NK-92 (cell line): ENCODE measurements around the gene TICAM1.
"Not testable (repeated sequence)": the region's sequence is repeated elsewhere in the genome, so short reads cannot be mapped to it uniquely, and the experiment has no call there.

Experiments used
- DNase-seq: peaks from one replicate; lab custom pipeline; 2025; ENCODE audit not compliant: unreplicated experiment; lab: John Stamatoyannopoulos, UW

The TICAM1 gene

DNA sequence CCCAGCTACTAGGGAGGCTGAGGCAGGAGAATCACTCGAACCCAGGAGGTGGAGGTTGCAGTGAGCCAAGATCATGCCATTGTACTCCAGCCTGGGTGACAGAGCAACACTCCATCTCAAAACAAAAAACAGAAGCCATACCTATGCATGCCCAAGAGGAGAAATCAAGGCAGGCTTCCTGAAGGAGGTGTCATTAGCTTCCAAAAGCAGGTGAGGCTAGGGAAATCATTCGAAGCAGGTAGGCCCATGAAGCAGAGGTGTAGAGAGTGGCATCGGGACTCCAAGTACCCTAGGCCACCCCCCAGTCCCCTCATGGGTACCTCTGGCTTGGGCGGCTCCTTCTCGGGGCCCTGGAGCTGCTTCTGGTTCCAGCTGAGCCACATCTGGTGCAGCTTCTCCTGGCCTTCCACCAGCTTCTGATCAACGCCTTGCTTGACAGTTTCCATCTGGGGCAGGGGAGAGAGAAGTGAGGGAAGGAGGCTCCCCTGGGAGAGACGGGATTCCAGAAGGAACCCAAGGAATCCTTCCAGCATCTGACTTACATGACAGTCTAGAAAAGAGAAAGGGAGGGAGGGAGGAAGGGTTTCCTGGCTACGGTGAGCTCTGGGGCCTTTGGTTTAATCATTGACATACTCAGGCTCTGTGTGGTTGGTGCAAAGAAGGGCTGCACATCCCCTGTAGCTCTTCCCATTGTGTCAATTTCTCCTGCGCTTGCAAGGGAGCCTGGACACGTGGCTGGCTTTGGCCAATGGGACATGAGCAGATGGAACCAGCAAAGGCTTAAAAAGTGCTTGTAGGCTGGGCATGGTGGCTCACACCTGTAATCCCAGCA lies 13.1 kb upstream of the TICAM1 start:
- DNase-seq, result no peak

- DNase-seq, result no peak
Measured at GRCh38 chr19:4843647-4843965, 12.1 kb upstream of the TICAM1 start.

GRCh38 chr19:4839192-4839591 lies 7.7 kb upstream of the TICAM1 start:
- DNase-seq, result no peak

DNA sequence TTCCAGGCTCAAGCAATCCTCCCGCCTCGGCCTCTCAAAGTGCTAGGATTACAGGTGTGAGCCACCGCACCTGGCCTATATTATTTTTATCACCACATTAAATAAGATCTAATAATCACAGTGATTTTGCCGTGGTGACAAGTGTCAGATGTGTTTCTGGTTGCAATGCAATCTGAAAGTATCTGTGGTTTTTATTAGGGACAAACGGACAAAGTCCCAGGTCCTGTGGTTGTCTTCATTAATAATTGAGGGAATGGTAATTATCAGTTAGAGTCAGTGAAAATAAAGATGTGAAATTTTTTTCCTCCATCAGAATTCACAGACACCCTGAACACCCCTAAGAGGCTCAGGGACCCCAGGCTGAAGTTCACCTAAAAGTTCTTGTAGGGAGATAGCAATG lies 1.3 kb upstream of the TICAM1 start:
- DNase-seq, result no peak

DNA sequence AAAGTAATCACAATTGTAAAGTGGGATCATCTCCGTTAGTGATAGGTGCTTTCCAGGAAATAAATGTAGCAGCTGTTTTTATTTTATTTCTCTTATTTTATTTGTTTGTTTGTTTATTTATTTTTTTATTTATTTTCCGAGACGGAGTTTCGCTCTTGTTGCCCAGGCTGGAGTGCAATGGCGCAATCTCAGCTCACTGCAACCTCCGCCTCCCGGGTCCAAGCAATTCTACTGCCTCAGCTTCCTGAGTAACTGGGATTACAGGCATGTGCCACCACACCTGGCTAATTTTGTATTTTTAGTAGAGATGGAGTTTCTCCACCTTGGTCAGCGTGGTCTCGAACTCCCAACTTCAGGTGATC lies 448 bp upstream of the TICAM1 start:
- not testable (repeated sequence) for DNase-seq

GRCh38 chr19:4830768-4831265 lies 695 bp downstream of the TICAM1 start:
- DNase-seq, result no peak

- DNase-seq, result no peak
Measured at GRCh38 chr19:4830332-4830731, 1.2 kb downstream of the TICAM1 start.

DNA sequence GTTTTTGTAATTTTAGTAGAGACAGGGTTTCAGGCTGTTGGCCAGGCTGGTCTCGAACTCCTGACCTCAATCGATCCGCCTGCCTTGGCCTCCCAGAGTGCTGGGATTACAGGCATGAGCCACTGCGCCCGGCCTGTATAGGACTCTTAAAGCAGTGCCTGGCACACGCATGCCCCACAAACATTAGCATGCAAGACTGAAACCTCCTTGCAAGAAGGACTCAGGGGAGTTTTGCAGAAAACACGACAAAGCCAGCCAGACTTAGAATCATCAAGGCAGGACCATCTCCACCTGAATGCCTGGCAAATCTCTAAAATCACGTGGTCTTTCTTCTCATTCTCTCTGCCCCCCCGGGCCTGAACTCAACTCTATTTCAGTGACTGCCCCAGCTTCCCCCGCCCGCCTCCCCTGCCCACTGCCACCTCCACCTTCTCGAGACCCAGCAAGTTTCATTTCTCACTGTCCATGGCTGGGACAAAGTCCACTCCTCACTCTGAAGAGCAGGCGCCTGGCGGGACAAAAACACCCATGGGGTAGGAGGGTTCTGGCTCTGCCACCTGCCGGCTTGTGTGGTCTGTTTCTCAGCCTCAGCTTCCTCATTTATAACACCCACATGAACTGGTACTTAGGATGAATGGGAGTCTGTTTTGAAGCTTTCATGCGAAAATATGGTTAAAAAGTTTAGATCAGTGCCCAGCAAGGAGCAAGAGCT lies 2.4 kb downstream of the TICAM1 start:
- DNase-seq, result no peak

- no peak for DNase-seq
Measured at GRCh38 chr19:4823577-4823976, 7.9 kb downstream of the TICAM1 start.

DNA sequence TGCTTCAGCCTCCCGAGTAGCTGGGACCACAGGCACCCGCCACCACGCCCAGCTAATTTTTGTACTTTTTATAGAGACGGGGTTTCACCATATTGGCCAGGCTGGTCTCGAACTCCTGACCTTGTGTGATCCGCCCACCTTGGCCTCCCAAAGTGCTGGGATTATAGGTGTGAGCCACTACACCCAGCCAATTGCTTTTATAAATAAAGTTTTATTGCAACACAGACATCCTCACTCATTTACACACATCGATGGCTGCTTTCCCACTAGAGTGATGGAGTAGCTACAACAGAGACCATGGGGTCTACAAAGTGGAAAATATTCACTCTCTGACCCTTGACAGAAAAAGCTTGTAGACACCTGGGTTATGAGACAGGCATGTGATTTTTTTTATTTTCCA lies 9.2 kb downstream of the TICAM1 start:
- DNase-seq, result not testable (repeated sequence)

DNA sequence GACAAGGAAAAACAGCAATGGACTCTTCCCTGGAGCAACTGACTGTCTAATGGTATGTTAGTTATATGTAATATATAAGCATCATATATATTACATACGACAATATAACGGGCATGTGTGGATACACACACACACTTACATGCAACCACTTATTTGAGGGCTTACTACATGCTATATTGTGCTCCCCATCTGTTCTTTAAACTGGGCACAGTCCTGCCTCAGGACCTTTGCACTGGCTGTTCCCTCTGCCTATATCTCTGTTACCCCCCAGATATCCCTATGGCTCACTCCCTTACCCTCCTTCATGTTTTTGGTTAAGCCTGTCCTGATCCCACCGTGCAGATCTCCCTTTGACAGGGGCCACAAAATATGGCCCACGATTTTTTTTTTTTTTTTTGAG lies 10.2 kb downstream of the TICAM1 start:
- DNase-seq, result no peak

GRCh38 chr19:4817467-4818277 lies 13.8 kb downstream of the TICAM1 start:
- no peak for DNase-seq

GRCh38 chr19:4816950-4817278 lies 14.6 kb downstream of the TICAM1 start:
- no peak for DNase-seq

- no peak for DNase-seq
Measured at GRCh38 chr19:4816202-4816949, 15.1 kb downstream of the TICAM1 start.

GRCh38 chr19:4815426-4816201 lies 15.9 kb downstream of the TICAM1 start:
- no peak for DNase-seq

GRCh38 chr19:4814625-4815425 lies 16.7 kb downstream of the TICAM1 start:
- DNase-seq, result no peak

DNA sequence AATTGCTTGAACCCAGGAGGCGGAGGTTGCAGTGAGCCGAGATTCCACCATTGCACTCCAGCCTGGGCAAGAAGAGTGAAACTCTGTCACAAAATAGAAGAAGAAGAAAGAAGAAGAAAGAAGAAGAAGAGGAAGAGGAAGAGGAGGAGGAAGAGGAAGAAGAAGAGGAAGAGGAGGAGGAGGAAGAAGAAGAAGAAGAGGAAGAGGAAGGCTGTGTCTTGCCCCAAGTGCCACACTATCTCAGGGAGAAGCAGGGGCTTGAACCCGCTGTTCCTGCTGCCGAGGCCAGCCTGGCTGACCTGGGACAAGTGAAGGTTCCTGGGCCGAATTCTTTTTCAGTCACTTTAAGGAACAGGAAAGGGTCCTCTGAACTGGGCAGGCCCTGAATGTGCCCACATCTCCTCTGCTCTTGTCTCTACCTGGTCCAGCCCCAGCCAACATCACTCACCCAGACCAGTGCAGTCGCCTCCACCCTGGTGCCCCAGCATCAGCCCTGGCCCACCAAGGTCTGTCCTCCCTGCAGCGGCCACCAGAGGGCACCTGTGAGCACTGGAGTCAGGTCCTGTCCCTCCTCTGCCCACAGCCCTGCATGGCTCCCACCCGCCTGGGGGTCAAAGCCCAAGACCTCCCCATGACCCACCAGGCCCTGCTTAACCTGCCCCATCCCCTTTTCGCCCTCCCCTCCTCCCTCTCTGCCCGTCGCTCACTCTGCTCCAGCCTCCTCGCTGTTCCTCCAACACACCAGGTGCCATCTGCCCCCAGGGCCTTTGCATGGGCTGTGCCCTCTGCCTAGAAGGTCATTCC lies 20.0 kb downstream of the TICAM1 start:
- no peak for DNase-seq

GRCh38 chr19:4807188-4807587 lies 24.3 kb downstream of the TICAM1 start:
- DNase-seq, result no peak

- DNase-seq, result no peak
Measured at GRCh38 chr19:4806384-4806783, 25.1 kb downstream of the TICAM1 start.
